ENCODE data around the gene AKNA.
"Not testable (repeated sequence)": the region's sequence is repeated elsewhere in the genome, so short reads cannot be mapped to it uniquely, and the experiment has no call there.

The AKNA gene

GRCh38 chr9:114333718-114334117 is 54.1 kb downstream of the AKNA start:
- H3K9me3 Mint-ChIP-seq; H3K27ac Mint-ChIP-seq; ATAC-seq (replicated peaks); H3K27me3 Mint-ChIP-seq; H3K4me3 Mint-ChIP-seq; DNase-seq: not testable (repeated sequence)
- H3K36me3 Mint-ChIP-seq, result peaks cover 30 to 36% of the 10 kb centered on the region in 2 donors
- peaks cover 12 to 37% of the 10 kb centered on the region in 2 donors for H3K4me1 Mint-ChIP-seq

- Mint-ChIP-seq H3K27ac (peak overlapping the region; percentile 74), H3K4me1 (peaks cover 12 to 35% of the 10 kb centered on the region in 2 donors), H3K36me3 (peaks cover 26 to 27% of the 10 kb centered on the region in 2 donors), H3K4me3 (peak overlapping the region in 1 of 2 donors; percentile 61)
- peak; percentile 6 to 24 for ATAC-seq (replicated peaks)
- not testable (repeated sequence) for DNase-seq, H3K27me3 Mint-ChIP-seq, H3K9me3 Mint-ChIP-seq
These were observed 55.2 kb downstream of the AKNA start for GRCh38 chr9:114332474-114333040.

- H3K27me3 Mint-ChIP-seq, H3K4me3 Mint-ChIP-seq, H3K9me3 Mint-ChIP-seq, DNase-seq: not testable (repeated sequence)
- Mint-ChIP-seq H3K4me1 (peaks cover 12 to 27% of the 10 kb centered on the region in 2 donors), H3K36me3 (peaks cover 18 to 19% of the 10 kb centered on the region in 2 donors), H3K27ac (peak overlapping the region; percentile 75)
- peak; percentile 23 to 32 for ATAC-seq (replicated peaks)
These were observed 56.3 kb downstream of the AKNA start for GRCh38 chr9:114331229-114332195.

- ATAC-seq (replicated peaks), result peak in 1 of 2 donors; percentile 1
- Mint-ChIP-seq H3K4me1 (peaks cover 12 to 20% of the 10 kb centered on the region in 2 donors), H3K27ac (peak overlapping the region; percentile 56), H3K36me3 (peaks cover 9 to 13% of the 10 kb centered on the region in 2 donors), H3K27me3 (no peaks in the 10 kb centered on the region), H3K4me3 (no peak overlapping the region), H3K9me3 (peaks cover 3 to 4% of the 10 kb centered on the region in 2 donors)
- DNase-seq, result no peak
These were observed 57.1 kb downstream of the AKNA start for GRCh38 chr9:114330636-114331035.

- Mint-ChIP-seq H3K27ac (peak within 1 kb of the TSS; percentile 56), H3K4me1 (peaks cover 11 to 20% of the 10 kb centered on the region in 2 donors)
- not testable (repeated sequence) for DNase-seq; H3K36me3 Mint-ChIP-seq; ATAC-seq (replicated peaks); H3K27me3 Mint-ChIP-seq; H3K9me3 Mint-ChIP-seq; H3K4me3 Mint-ChIP-seq
These were observed 58.2 kb downstream of the AKNA start, which contains the start of gene ORM2 for GRCh38 chr9:114329625-114330022. ORM2 (plus strand) TSS chr9:114329869; CDS start chr9:114329905, 36 bp downstream.

- DNase-seq; H3K9me3 Mint-ChIP-seq; H3K4me3 Mint-ChIP-seq; H3K27me3 Mint-ChIP-seq; H3K36me3 Mint-ChIP-seq; ATAC-seq (replicated peaks); H3K27ac Mint-ChIP-seq: not testable (repeated sequence)
- peaks cover 11 to 20% of the 10 kb centered on the region in 2 donors for H3K4me1 Mint-ChIP-seq
These were observed 58.7 kb downstream of the AKNA start for GRCh38 chr9:114328937-114329624.

GRCh38 chr9:114328357-114328820 is 59.4 kb downstream of the AKNA start:
- not testable (repeated sequence) for H3K27me3 Mint-ChIP-seq; ATAC-seq (replicated peaks); DNase-seq; H3K4me3 Mint-ChIP-seq; H3K9me3 Mint-ChIP-seq; H3K27ac Mint-ChIP-seq; H3K36me3 Mint-ChIP-seq
- peaks cover 11 to 20% of the 10 kb centered on the region in 2 donors for H3K4me1 Mint-ChIP-seq

- Mint-ChIP-seq H3K27me3 (no peaks in the 10 kb centered on the region), H3K9me3 (no peaks in the 10 kb centered on the region), H3K27ac (no peak overlapping the region), H3K4me1 (peaks cover 11 to 20% of the 10 kb centered on the region in 2 donors), H3K36me3 (no peaks in the 10 kb centered on the region), H3K4me3 (no peak overlapping the region)
- ATAC-seq (replicated peaks) (no peak), DNase-seq (no peak)
These were observed 60.0 kb downstream of the AKNA start for GRCh38 chr9:114327749-114328148.

- not testable (repeated sequence) for H3K4me1 Mint-ChIP-seq; H3K36me3 Mint-ChIP-seq; H3K27me3 Mint-ChIP-seq; ATAC-seq (replicated peaks); H3K27ac Mint-ChIP-seq; DNase-seq; H3K4me3 Mint-ChIP-seq; H3K9me3 Mint-ChIP-seq
These were observed 62.0 kb downstream of the AKNA start for GRCh38 chr9:114325684-114326254.

GRCh38 chr9:114324965-114325364 is 62.8 kb downstream of the AKNA start:
- DNase-seq; ATAC-seq (replicated peaks); H3K27ac Mint-ChIP-seq; H3K27me3 Mint-ChIP-seq; H3K9me3 Mint-ChIP-seq; H3K36me3 Mint-ChIP-seq; H3K4me3 Mint-ChIP-seq; H3K4me1 Mint-ChIP-seq: not testable (repeated sequence)

- peaks cover 0 to under 1% of the 10 kb centered on the region in 2 donors for H3K27me3 Mint-ChIP-seq
- H3K4me1 Mint-ChIP-seq, result no peaks in the 10 kb centered on the region
- ATAC-seq (replicated peaks) (no peak), DNase-seq (no peak)
- no peak overlapping the region for H3K4me3 Mint-ChIP-seq
- H3K9me3 Mint-ChIP-seq, result no peaks in the 10 kb centered on the region
- H3K36me3 Mint-ChIP-seq, result no peaks in the 10 kb centered on the region
- H3K27ac Mint-ChIP-seq, result no peak overlapping the region
These were observed 63.3 kb downstream of the AKNA start for GRCh38 chr9:114324492-114324891.

GRCh38 chr9:114323849-114324248 is 63.9 kb downstream of the AKNA start:
- H3K27ac Mint-ChIP-seq; H3K27me3 Mint-ChIP-seq; H3K4me1 Mint-ChIP-seq; ATAC-seq (replicated peaks); H3K9me3 Mint-ChIP-seq; DNase-seq; H3K4me3 Mint-ChIP-seq; H3K36me3 Mint-ChIP-seq: not testable (repeated sequence)

GRCh38 chr9:114322831-114323531 is 64.8 kb downstream of the AKNA start, which contains the start of gene ORM1:
ORM1 (plus strand) TSS chr9:114323098; CDS start chr9:114323134, 36 bp downstream.
- H3K27ac Mint-ChIP-seq; H3K9me3 Mint-ChIP-seq; H3K4me1 Mint-ChIP-seq; H3K36me3 Mint-ChIP-seq; ATAC-seq (replicated peaks); DNase-seq; H3K4me3 Mint-ChIP-seq; H3K27me3 Mint-ChIP-seq: not testable (repeated sequence)
